Measurements from ENCODE around the gene RAB20. TPM values are rescaled to one million over a fixed set of nuclear protein-coding genes. Genes with fewer than 3 reads are reported as not detected.

The RAB20 gene
- total and polyA plus RNA-seq, 2 experiments from 2014 or later: 2.7 to 6.4 TPM

GRCh38 chr13:110531100-110531499 is 30.4 kb downstream of the RAB20 start:
- Histone ChIP-seq H2AFZ (no peak overlapping the region), H3K9ac (no peak overlapping the region), H3K27me3 (replicated peaks; ENCODE audit: insufficient read depth) (no peaks in the 10 kb centered on the region), H4K20me1 (ENCODE audit: insufficient read depth) (no peaks in the 10 kb centered on the region), H3K36me3 (ENCODE audit: low read depth) (no peaks in the 10 kb centered on the region), H3K4me1 (ENCODE audit: insufficient read depth) (no peaks in the 10 kb centered on the region), H3K79me2 (ENCODE audit: insufficient read depth) (no peaks in the 10 kb centered on the region), H3K4me2 (ENCODE audit: unreplicated experiment) (no peak overlapping the region), H3K4me3 (no peak overlapping the region), H3K9me3 (ENCODE audit: low read depth) (no peaks in the 10 kb centered on the region), H3K27ac (no peak overlapping the region), H3F3A (ENCODE audit: insufficient read depth) (no peaks in the 10 kb centered on the region), H3K9me2 (ENCODE audit: insufficient read depth) (no peaks in the 10 kb centered on the region)
- DNase-seq: no peak
- TF ChIP-seq EZH2phosphoT487 (IDR thresholded peaks at IDR 0.05; ENCODE audit: insufficient read depth, low read depth) (no peak), EZH2 (IDR thresholded peaks at IDR 0.05; ENCODE audit: insufficient read depth, poor library complexity, severe bottlenecking) (no peak)
- in situ Hi-C loops (cut with MboI): no loop called here
- 87 to 94% methylated on average over 7 of the region's 7 CpGs for WGBS, 2 experiments (ENCODE audit: low coverage in 1 of 2, low lambda C conversion rate in 2 of 2, missing lambda C conversion rate in 2 of 2)

- no peaks in the 10 kb centered on the region for H3K9me2 ChIP-seq (ENCODE audit: insufficient read depth)
- H2AFZ ChIP-seq: no peak overlapping the region
- H3K27me3 ChIP-seq (replicated peaks; ENCODE audit: insufficient read depth): no peaks in the 10 kb centered on the region
- WGBS, 2 experiments (ENCODE audit: low coverage in 1 of 2, low lambda C conversion rate in 2 of 2, missing lambda C conversion rate in 2 of 2): 77 to 80% methylated on average over 15 to 17 of the region's 23 CpGs
- H3K9me3 ChIP-seq (ENCODE audit: low read depth): no peaks in the 10 kb centered on the region
- H3K4me1 ChIP-seq (ENCODE audit: insufficient read depth): no peaks in the 10 kb centered on the region
- no peaks in the 10 kb centered on the region for H3K36me3 ChIP-seq (ENCODE audit: low read depth)
- H4K20me1 ChIP-seq (ENCODE audit: insufficient read depth): no peaks in the 10 kb centered on the region
- H3K4me3 ChIP-seq: no peak overlapping the region
- H3K9ac ChIP-seq: no peak overlapping the region
- no peaks in the 10 kb centered on the region for H3F3A ChIP-seq (ENCODE audit: insufficient read depth)
- TF ChIP-seq EZH2 (IDR thresholded peaks at IDR 0.05; ENCODE audit: insufficient read depth, poor library complexity, severe bottlenecking) (no peak), EZH2phosphoT487 (IDR thresholded peaks at IDR 0.05; ENCODE audit: insufficient read depth, low read depth) (no peak)
- no peak overlapping the region for H3K4me2 ChIP-seq (ENCODE audit: unreplicated experiment)
- no peak overlapping the region for H3K27ac ChIP-seq
- no peak for DNase-seq
- in situ Hi-C loops (cut with MboI): no loop called here
- H3K79me2 ChIP-seq (ENCODE audit: insufficient read depth): no peaks in the 10 kb centered on the region
Measured at GRCh38 chr13:110529522-110530311, 31.8 kb downstream of the RAB20 start.

- H3K9me3 ChIP-seq (ENCODE audit: low read depth): no peaks in the 10 kb centered on the region
- no peak for DNase-seq
- no peak overlapping the region for H3K9ac ChIP-seq
- H3K79me2 ChIP-seq (ENCODE audit: insufficient read depth): no peaks in the 10 kb centered on the region
- no peaks in the 10 kb centered on the region for H3K4me1 ChIP-seq (ENCODE audit: insufficient read depth)
- no peaks in the 10 kb centered on the region for H3F3A ChIP-seq (ENCODE audit: insufficient read depth)
- no peak for TF ChIP-seq EZH2phosphoT487 (IDR thresholded peaks at IDR 0.05; ENCODE audit: insufficient read depth, low read depth)
- TF ChIP-seq EZH2 (IDR thresholded peaks at IDR 0.05; ENCODE audit: insufficient read depth, poor library complexity, severe bottlenecking): no peak
- 92 to 95% methylated on average over 6 of the region's 6 CpGs for WGBS, 2 experiments (ENCODE audit: low coverage in 1 of 2, low lambda C conversion rate in 2 of 2, missing lambda C conversion rate in 2 of 2)
- no peak overlapping the region for H3K4me2 ChIP-seq (ENCODE audit: unreplicated experiment)
- H4K20me1 ChIP-seq (ENCODE audit: insufficient read depth): no peaks in the 10 kb centered on the region
- H3K27me3 ChIP-seq (replicated peaks; ENCODE audit: insufficient read depth): no peaks in the 10 kb centered on the region
- no peak overlapping the region for H3K4me3 ChIP-seq
- no peak overlapping the region for H2AFZ ChIP-seq
- H3K36me3 ChIP-seq (ENCODE audit: low read depth): no peaks in the 10 kb centered on the region
- no peaks in the 10 kb centered on the region for H3K9me2 ChIP-seq (ENCODE audit: insufficient read depth)
- no peak overlapping the region for H3K27ac ChIP-seq
- in situ Hi-C loops (cut with MboI): no loop called here
Measured at GRCh38 chr13:110528911-110529310, 32.6 kb downstream of the RAB20 start.

GRCh38 chr13:110528371-110528770 is 33.2 kb downstream of the RAB20 start:
- Histone ChIP-seq H4K20me1 (ENCODE audit: insufficient read depth) (no peaks in the 10 kb centered on the region), H3K4me3 (no peak overlapping the region), H3F3A (ENCODE audit: insufficient read depth) (no peaks in the 10 kb centered on the region), H3K9me3 (ENCODE audit: low read depth) (no peaks in the 10 kb centered on the region), H3K27ac (no peak overlapping the region), H3K4me1 (ENCODE audit: insufficient read depth) (no peaks in the 10 kb centered on the region), H3K79me2 (ENCODE audit: insufficient read depth) (no peaks in the 10 kb centered on the region), H3K4me2 (ENCODE audit: unreplicated experiment) (no peak overlapping the region), H3K9ac (no peak overlapping the region), H3K27me3 (replicated peaks; ENCODE audit: insufficient read depth) (no peaks in the 10 kb centered on the region), H2AFZ (no peak overlapping the region), H3K9me2 (ENCODE audit: insufficient read depth) (no peaks in the 10 kb centered on the region), H3K36me3 (ENCODE audit: low read depth) (no peaks in the 10 kb centered on the region)
- TF ChIP-seq EZH2 (IDR thresholded peaks at IDR 0.05; ENCODE audit: insufficient read depth, poor library complexity, severe bottlenecking) (no peak), EZH2phosphoT487 (IDR thresholded peaks at IDR 0.05; ENCODE audit: insufficient read depth, low read depth) (no peak)
- in situ Hi-C loops (cut with MboI): no loop called here
- no peak for DNase-seq
- 63 to 71% methylated on average over 5 of the region's 5 CpGs for WGBS, 2 experiments (ENCODE audit: low coverage in 1 of 2, low lambda C conversion rate in 2 of 2, missing lambda C conversion rate in 2 of 2)
